Activated T-cell treated with anti-CD3 and anti-CD28 coated beads, Interleukin-2, amount 50 U/mL, for 24 hours (primary cell): Measurements from ENCODE around the gene TSR1.

ENCODE experiments used
- DNase-seq: peaks from one replicate; pipeline ENCODE4 v3.0.0-alpha.2; 2020
- H3K27ac Mint-ChIP-seq: 2 replicates; pipeline ENCODE4 v1.8.0; 2020; ENCODE audit warnings: mild to moderate bottlenecking, mixed read lengths
- H3K27me3 Mint-ChIP-seq: 2 replicates; pipeline ENCODE4 v1.8.0; 2020; ENCODE audit warnings: mixed read lengths
- H3K36me3 Mint-ChIP-seq: 2 replicates; pipeline ENCODE4 v1.8.0; 2020; ENCODE audit warnings: low read depth, mixed read lengths
- H3K4me1 Mint-ChIP-seq: 2 replicates; pipeline ENCODE4 v1.8.0; 2020; ENCODE audit warnings: low read depth, mixed read lengths
- H3K4me3 Mint-ChIP-seq: 2 replicates; pipeline ENCODE4 v1.8.0; 2020; ENCODE audit warnings: mild to moderate bottlenecking, moderate library complexity, mixed read lengths
- H3K9me3 Mint-ChIP-seq: 2 replicates; pipeline ENCODE4 v1.8.0; 2020; ENCODE audit warnings: mixed read lengths

TSR1 gene

GRCh38 chr17:2362416-2362815 is 26.2 kb upstream of the TSR1 start:
- Mint-ChIP-seq H3K9me3 (no peaks in the 10 kb centered on the region), H3K27ac (no peak overlapping the region), H3K27me3 (no peaks in the 10 kb centered on the region), H3K4me3 (no peak overlapping the region), H3K4me1 (no peaks in the 10 kb centered on the region), H3K36me3 (peaks cover 52% of the 10 kb centered on the region)
- DNase-seq, result no peak

- Mint-ChIP-seq H3K4me3 (no peak overlapping the region), H3K9me3 (no peaks in the 10 kb centered on the region), H3K36me3 (peaks cover 50% of the 10 kb centered on the region), H3K27me3 (no peaks in the 10 kb centered on the region), H3K27ac (no peak overlapping the region), H3K4me1 (no peaks in the 10 kb centered on the region)
- DNase-seq, result no peak
Measured at GRCh38 chr17:2362016-2362415, 25.8 kb upstream of the TSR1 start.

- Mint-ChIP-seq H3K4me3 (no peak overlapping the region), H3K9me3 (no peaks in the 10 kb centered on the region), H3K36me3 (peaks cover 43% of the 10 kb centered on the region), H3K4me1 (no peaks in the 10 kb centered on the region), H3K27ac (no peak overlapping the region), H3K27me3 (no peaks in the 10 kb centered on the region)
- DNase-seq, result no peak
Measured at GRCh38 chr17:2361010-2361760, 24.9 kb upstream of the TSR1 start.

- Mint-ChIP-seq H3K27ac (peak overlapping the region; percentile 9), H3K4me1 (peaks cover 15% of the 10 kb centered on the region), H3K27me3 (no peaks in the 10 kb centered on the region), H3K4me3 (no peak overlapping the region), H3K9me3 (no peaks in the 10 kb centered on the region), H3K36me3 (peaks cover 19% of the 10 kb centered on the region)
- DNase-seq, result no peak
Measured at GRCh38 chr17:2357931-2358434, 21.7 kb upstream of the TSR1 start.

GRCh38 chr17:2357237-2357636 is 21.0 kb upstream of the TSR1 start:
- H3K27me3 Mint-ChIP-seq, result no peaks in the 10 kb centered on the region
- H3K9me3 Mint-ChIP-seq, result no peaks in the 10 kb centered on the region
- no peak overlapping the region for H3K27ac Mint-ChIP-seq
- H3K4me3 Mint-ChIP-seq, result no peak overlapping the region
- peaks cover 16% of the 10 kb centered on the region for H3K4me1 Mint-ChIP-seq
- DNase-seq, result no peak
- peaks cover 13% of the 10 kb centered on the region for H3K36me3 Mint-ChIP-seq

GRCh38 chr17:2354311-2354710 is 18.1 kb upstream of the TSR1 start:
- Mint-ChIP-seq H3K4me1 (peaks cover 16% of the 10 kb centered on the region), H3K36me3 (peaks cover 5% of the 10 kb centered on the region), H3K9me3 (no peaks in the 10 kb centered on the region), H3K27me3 (no peaks in the 10 kb centered on the region), H3K4me3 (no peak overlapping the region), H3K27ac (no peak overlapping the region)
- no peak for DNase-seq

GRCh38 chr17:2351269-2351668 is 15.0 kb upstream of the TSR1 start:
- Mint-ChIP-seq H3K36me3 (peaks cover 3% of the 10 kb centered on the region), H3K27ac (no peak overlapping the region), H3K4me1 (peaks cover 16% of the 10 kb centered on the region), H3K27me3 (no peaks in the 10 kb centered on the region), H3K9me3 (no peaks in the 10 kb centered on the region), H3K4me3 (no peak overlapping the region)
- no peak for DNase-seq

GRCh38 chr17:2347805-2348685 is 11.8 kb upstream of the TSR1 start:
- no peaks in the 10 kb centered on the region for H3K9me3 Mint-ChIP-seq
- H3K4me1 Mint-ChIP-seq, result peaks cover 11% of the 10 kb centered on the region
- no peak for DNase-seq
- no peak overlapping the region for H3K27ac Mint-ChIP-seq
- no peaks in the 10 kb centered on the region for H3K27me3 Mint-ChIP-seq
- peaks cover 26% of the 10 kb centered on the region for H3K36me3 Mint-ChIP-seq
- no peak overlapping the region for H3K4me3 Mint-ChIP-seq

- Mint-ChIP-seq H3K27me3 (no peaks in the 10 kb centered on the region), H3K9me3 (no peaks in the 10 kb centered on the region), H3K36me3 (peaks cover 37% of the 10 kb centered on the region), H3K27ac (no peak overlapping the region), H3K4me1 (peaks cover 18% of the 10 kb centered on the region), H3K4me3 (no peak overlapping the region)
- no peak for DNase-seq
Measured at GRCh38 chr17:2346475-2346874, 10.2 kb upstream of the TSR1 start.

- Mint-ChIP-seq H3K9me3 (no peaks in the 10 kb centered on the region), H3K27ac (no peak overlapping the region), H3K27me3 (no peaks in the 10 kb centered on the region)
Measured at GRCh38 chr17:2344528-2344927, 8.3 kb upstream of the TSR1 start.

GRCh38 chr17:2343421-2343820 is 7.2 kb upstream of the TSR1 start:
- H3K9me3 Mint-ChIP-seq, result no peaks in the 10 kb centered on the region
- peaks cover 24% of the 10 kb centered on the region for H3K4me1 Mint-ChIP-seq
- peak; percentile 47 for DNase-seq
- peaks cover 45% of the 10 kb centered on the region for H3K36me3 Mint-ChIP-seq
- H3K27me3 Mint-ChIP-seq, result no peaks in the 10 kb centered on the region
- H3K4me3 Mint-ChIP-seq, result no peak overlapping the region
- peak overlapping the region; percentile 70 for H3K27ac Mint-ChIP-seq

More at GRCh38 chr17:2344528-2344927, 8.3 kb upstream of the TSR1 start:
- no peak for DNase-seq
- peaks cover 45% of the 10 kb centered on the region for H3K36me3 Mint-ChIP-seq
- no peak overlapping the region for H3K4me3 Mint-ChIP-seq
- peaks cover 22% of the 10 kb centered on the region for H3K4me1 Mint-ChIP-seq

- H3K27ac Mint-ChIP-seq, result peak overlapping the region; percentile 85
- no peak for DNase-seq
- no peaks in the 10 kb centered on the region for H3K9me3 Mint-ChIP-seq
- H3K27me3 Mint-ChIP-seq, result no peaks in the 10 kb centered on the region
- peaks cover 21% of the 10 kb centered on the region for H3K36me3 Mint-ChIP-seq
- H3K4me3 Mint-ChIP-seq, result peak overlapping the region; percentile 79
- H3K4me1 Mint-ChIP-seq, result peaks cover 32% of the 10 kb centered on the region
Measured at GRCh38 chr17:2338315-2338657, 2.0 kb upstream of the TSR1 start.

- Mint-ChIP-seq H3K27ac (peak overlapping the region; percentile 85), H3K27me3 (no peaks in the 10 kb centered on the region), H3K4me3 (peak overlapping the region; percentile 79), H3K4me1 (peaks cover 27% of the 10 kb centered on the region), H3K36me3 (peaks cover 18% of the 10 kb centered on the region), H3K9me3 (no peaks in the 10 kb centered on the region)
- peak; percentile 74 for DNase-seq
Measured at GRCh38 chr17:2337544-2338314, 1.5 kb upstream of the TSR1 start.

- Mint-ChIP-seq H3K4me1 (peaks cover 22% of the 10 kb centered on the region), H3K36me3 (peaks cover 13% of the 10 kb centered on the region), H3K27me3 (no peaks in the 10 kb centered on the region), H3K4me3 (peak within 1 kb of the TSS; percentile 79), H3K27ac (peak within 1 kb of the TSS; percentile 85), H3K9me3 (no peaks in the 10 kb centered on the region)
- peak; percentile 83 for DNase-seq
Measured at GRCh38 chr17:2336852-2337543, 741 bp upstream of the TSR1 start, which contains the start of gene SGSM2. Gene SGSM2 (plus strand): TSS chr17:2337501. CDS start chr17:2337689, 188 bp downstream.
